SK-N-SH treated with all-trans-retinoic acid at 6 μM for 48 hours (cell line): ENCODE data around the gene SORCS1.

ENCODE experiments used
- ESRRG ChIP-seq: fragments of 250-450 bp; sonication (Bioruptor Pico); IDR thresholded peaks from 2 replicates; pipeline ENCODE4 v1.6.1; 2021; ENCODE audit warnings: mild to moderate bottlenecking
- PATZ1 ChIP-seq: fragments of 250-450 bp; sonication (Bioruptor Pico); IDR thresholded peaks from 2 replicates; pipeline ENCODE4 v1.8.0; 2020; ENCODE audit warnings: mild to moderate bottlenecking, moderate library complexity, borderline replicate concordance
- SNAI2 ChIP-seq: fragments of 250-450 bp; sonication (Bioruptor Pico); IDR thresholded peaks from 2 replicates; pipeline ENCODE4 v1.5.0; 2020; ENCODE audit warnings: mild to moderate bottlenecking, moderate library complexity
- ZC3H10 ChIP-seq: fragments of 250-450 bp; sonication (Bioruptor Pico); IDR thresholded peaks from 2 replicates; pipeline ENCODE4 v1.5.1; 2021; ENCODE audit warnings: mild to moderate bottlenecking, moderate library complexity
- ZNF8 ChIP-seq: fragments of 450-650 bp; formaldehyde crosslinking; IDR thresholded peaks from 2 replicates; pipeline ENCODE4 v1.5.0; 2020; ENCODE audit warnings: mild to moderate bottlenecking, moderate library complexity

- no peak for TF ChIP-seq SNAI2 (CRISPR knock-in tag)
- TF ChIP-seq PATZ1 (CRISPR knock-in tag): no peak
- TF ChIP-seq ESRRG (CRISPR knock-in tag): no peak
- TF ChIP-seq ZNF8: no peak
- no peak for TF ChIP-seq ZC3H10 (CRISPR knock-in tag)
Measured at GRCh38 chr10:106563384-106563783, 601.1 kb downstream of the SORCS1 start.
